ENCODE data around the gene MPPED1.

The MPPED1 gene

DNA sequence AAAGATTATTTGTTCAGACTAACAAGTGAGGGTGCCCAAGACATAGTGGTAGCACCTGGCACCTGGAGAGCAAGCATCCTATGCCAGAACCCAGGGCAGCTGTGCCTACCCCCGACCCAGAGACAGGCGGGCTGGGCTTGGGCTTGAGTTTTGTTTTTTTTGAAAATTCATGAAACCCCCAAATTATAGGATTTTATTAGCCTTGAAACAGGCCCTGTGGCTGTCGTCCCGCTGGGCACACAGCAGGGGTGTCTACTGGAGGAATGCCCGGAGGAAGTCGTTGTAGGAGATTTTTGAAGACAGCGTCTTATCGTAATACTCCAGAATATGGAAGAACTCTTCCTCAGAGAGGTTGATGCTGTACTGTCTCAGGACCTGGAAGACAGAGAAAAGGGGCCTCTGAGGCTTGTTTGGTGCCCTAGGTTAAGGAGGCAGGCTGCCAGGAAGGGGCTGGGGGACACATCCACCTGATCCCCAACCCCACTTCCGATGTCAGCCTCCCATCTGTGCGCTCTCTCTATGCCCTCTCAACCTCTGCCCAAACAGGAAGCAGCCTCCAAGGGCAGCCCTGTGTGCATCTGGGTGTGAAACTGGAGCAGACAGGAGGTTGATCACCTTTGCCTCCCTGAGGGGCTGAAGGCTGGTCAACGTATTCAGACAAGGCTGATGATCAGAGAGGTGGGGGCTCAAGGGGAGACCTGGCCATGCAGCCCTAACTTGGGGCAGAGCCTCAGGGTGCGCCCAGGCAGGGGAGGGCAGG, 117.0 kb downstream of the MPPED1 start:
- DNase-seq: no peak
- no peaks in the 10 kb centered on the region for H3K27me3 ChIP-seq (ENCODE audit: insufficient read depth, low read depth, severe bottlenecking)
- TF ChIP-seq, protein P1, sequence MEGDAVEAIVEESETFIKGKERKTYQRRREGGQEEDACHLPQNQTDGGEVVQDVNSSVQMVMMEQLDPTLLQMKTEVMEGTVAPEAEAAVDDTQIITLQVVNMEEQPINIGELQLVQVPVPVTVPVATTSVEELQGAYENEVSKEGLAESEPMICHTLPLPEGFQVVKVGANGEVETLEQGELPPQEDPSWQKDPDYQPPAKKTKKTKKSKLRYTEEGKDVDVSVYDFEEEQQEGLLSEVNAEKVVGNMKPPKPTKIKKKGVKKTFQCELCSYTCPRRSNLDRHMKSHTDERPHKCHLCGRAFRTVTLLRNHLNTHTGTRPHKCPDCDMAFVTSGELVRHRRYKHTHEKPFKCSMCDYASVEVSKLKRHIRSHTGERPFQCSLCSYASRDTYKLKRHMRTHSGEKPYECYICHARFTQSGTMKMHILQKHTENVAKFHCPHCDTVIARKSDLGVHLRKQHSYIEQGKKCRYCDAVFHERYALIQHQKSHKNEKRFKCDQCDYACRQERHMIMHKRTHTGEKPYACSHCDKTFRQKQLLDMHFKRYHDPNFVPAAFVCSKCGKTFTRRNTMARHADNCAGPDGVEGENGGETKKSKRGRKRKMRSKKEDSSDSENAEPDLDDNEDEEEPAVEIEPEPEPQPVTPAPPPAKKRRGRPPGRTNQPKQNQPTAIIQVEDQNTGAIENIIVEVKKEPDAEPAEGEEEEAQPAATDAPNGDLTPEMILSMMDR (IDR thresholded peaks at IDR 0.05; ENCODE audit: low read depth, low read length): no peak
- no peaks in the 10 kb centered on the region for H3K9me3 ChIP-seq (ENCODE audit: severe bottlenecking)
- H3K27ac ChIP-seq: no peak overlapping the region
- no peaks in the 10 kb centered on the region for H3K36me3 ChIP-seq
- H3K4me3 ChIP-seq (ENCODE audit: low read depth, low read length): no peak overlapping the region

DNA sequence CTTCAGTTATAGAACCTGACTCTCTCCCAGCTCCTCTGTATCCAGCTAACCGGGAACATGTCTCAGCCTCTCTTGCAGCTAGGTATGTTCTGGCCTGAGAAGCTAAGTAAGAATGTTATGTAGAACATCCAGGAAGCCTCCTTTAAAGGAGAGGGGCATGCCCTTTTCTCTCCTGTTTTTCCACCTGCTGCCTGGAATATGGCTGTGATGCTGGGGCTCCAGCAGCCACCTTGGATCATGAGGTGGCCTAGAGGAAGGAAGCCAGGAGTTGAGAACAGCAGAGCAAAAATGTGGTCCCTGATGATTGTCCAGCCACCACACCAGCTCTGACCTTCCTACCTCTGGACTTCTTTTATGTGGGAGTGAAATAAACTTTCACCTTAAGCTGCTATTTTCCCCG, 117.6 kb downstream of the MPPED1 start:
- H3K27me3 ChIP-seq (ENCODE audit: insufficient read depth, low read depth, severe bottlenecking): no peaks in the 10 kb centered on the region
- TF ChIP-seq, protein P1 (IDR thresholded peaks at IDR 0.05; ENCODE audit: low read depth, low read length): no peak
- H3K36me3 ChIP-seq: no peaks in the 10 kb centered on the region
- no peak for DNase-seq
- no peak overlapping the region for H3K27ac ChIP-seq
- H3K4me3 ChIP-seq (ENCODE audit: low read depth, low read length): no peak overlapping the region
- no peaks in the 10 kb centered on the region for H3K9me3 ChIP-seq (ENCODE audit: severe bottlenecking)

DNA sequence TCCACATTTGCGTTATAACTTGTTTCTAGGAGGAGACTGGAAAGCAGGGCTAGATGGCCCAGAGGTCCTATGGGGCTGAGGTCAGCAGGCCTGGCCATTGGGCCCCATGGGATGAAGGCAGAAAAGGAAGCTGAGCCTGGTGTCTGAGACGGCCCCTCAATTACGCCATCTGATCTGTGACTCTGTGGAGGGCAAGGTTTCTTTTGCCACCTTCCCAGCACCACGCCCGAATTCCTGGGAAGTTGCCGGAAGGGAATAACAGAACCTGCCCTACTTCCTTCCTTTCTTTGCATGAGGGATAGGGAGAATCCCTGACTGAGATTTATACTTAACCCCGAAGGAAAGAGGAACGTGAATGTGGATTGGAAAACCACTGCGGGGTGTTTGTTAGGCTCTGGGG, 118.1 kb downstream of the MPPED1 start:
- TF ChIP-seq, protein P1 (IDR thresholded peaks at IDR 0.05; ENCODE audit: low read depth, low read length): no peak

DNA sequence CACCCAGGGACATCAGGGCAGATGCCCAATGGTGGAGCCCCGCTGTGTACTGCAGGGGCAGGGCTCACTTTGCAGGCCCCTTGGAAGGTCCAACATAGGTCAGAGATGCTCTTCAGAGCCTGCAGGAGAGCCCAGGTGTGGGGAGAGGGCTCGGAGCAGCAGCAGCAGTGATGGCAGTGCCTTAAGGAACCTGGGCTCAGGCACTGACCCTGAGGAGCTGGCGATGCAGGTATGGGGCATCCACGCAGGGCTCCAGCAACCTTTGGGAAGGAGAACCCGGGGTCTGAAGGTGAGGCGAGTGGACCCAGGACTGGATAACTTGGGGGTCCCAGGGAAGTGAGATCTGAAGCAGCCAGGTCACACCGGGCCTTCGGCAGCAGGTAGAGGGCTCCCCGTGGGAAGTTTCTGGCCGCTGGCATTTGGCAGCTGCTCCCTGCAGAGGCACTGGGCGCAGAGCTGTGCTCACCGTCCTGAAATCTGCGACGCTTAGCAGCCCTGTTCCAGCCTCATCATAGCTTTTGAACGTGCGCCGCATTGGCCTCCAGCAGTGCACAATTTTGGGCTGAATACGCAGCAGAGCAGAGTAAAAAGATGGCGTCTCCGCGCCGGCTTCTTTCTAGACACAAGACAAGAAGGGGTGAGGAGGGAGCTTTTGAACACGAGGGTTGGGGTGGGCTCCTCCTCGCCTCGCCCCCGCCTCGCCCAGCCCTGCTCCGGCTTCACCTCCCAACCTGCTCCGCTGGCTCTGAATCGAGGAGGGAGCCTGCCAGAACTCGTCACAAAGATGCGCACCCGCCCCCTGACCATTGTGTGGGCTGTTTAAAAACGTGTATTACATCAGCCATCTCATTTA, 118.8 kb downstream of the MPPED1 start:
- H3K9me3 ChIP-seq (ENCODE audit: severe bottlenecking): no peaks in the 10 kb centered on the region

More for the DNA sequence above, 118.1 kb downstream of the MPPED1 start:
- Histone ChIP-seq H3K4me3 (ENCODE audit: low read depth, low read length) (no peak overlapping the region), H3K27ac (no peak overlapping the region), H3K27me3 (ENCODE audit: insufficient read depth, low read depth, severe bottlenecking) (no peaks in the 10 kb centered on the region), H3K9me3 (ENCODE audit: severe bottlenecking) (no peaks in the 10 kb centered on the region), H3K36me3 (no peaks in the 10 kb centered on the region)
- DNase-seq: no peak

DNA sequence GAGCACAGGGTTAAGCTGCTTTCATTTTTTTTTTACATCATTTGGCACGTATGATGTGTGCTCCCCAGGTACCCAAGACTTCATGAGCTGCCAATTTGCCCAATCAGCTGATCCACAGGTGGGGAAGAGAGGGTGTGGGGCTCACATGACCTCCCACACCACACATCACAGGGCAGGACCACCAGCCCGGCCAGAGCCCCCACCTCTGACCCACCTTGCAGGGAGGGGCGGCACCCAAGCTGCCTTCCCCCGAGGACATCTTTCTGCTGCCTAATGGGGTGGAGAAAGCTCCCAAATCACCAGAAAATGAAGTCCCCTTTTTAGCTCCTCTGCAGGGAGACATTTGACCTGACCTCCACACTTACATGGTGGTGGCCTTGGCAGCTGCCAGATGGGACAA, 119.8 kb downstream of the MPPED1 start:
- H3K9me3 ChIP-seq (ENCODE audit: severe bottlenecking): no peaks in the 10 kb centered on the region
- no peak overlapping the region for H3K27ac ChIP-seq
- TF ChIP-seq, protein P1 (IDR thresholded peaks at IDR 0.05; ENCODE audit: low read depth, low read length): no peak
- no peak overlapping the region for H3K4me3 ChIP-seq (ENCODE audit: low read depth, low read length)
- no peaks in the 10 kb centered on the region for H3K27me3 ChIP-seq (ENCODE audit: insufficient read depth, low read depth, severe bottlenecking)
- H3K36me3 ChIP-seq: no peaks in the 10 kb centered on the region
- DNase-seq: no peak

More for the DNA sequence above, 118.8 kb downstream of the MPPED1 start:
- Histone ChIP-seq H3K36me3 (no peaks in the 10 kb centered on the region), H3K27ac (no peak overlapping the region), H3K27me3 (ENCODE audit: insufficient read depth, low read depth, severe bottlenecking) (no peaks in the 10 kb centered on the region), H3K4me3 (ENCODE audit: low read depth, low read length) (no peak overlapping the region)
- TF ChIP-seq, protein P1 (IDR thresholded peaks at IDR 0.05; ENCODE audit: low read depth, low read length): no peak
- DNase-seq: no peak

Data from WERI-Rb-1 (cell line).